Measurements from ENCODE around the gene WDHD1.
"Not testable (repeated sequence)": the region's sequence is repeated elsewhere in the genome, so short reads cannot be mapped to it uniquely, and the experiment has no call there.

Gene WDHD1

GRCh38 chr14:54908190-54908589 lies 118.7 kb downstream of the WDHD1 start:
- DNase-seq (ENCODE audit: low spot score), result no peak

- no peak for DNase-seq (ENCODE audit: low spot score)
Measured at GRCh38 chr14:54906075-54906474, 120.8 kb downstream of the WDHD1 start.

GRCh38 chr14:54902521-54903420 lies 124.1 kb downstream of the WDHD1 start, which contains the start of gene GCH1:
TSS of gene GCH1 (minus strand) at chr14:54902826. CDS start at chr14:54902663, 163 bp downstream.
- DNase-seq (ENCODE audit: low spot score), result peak; percentile 49

GRCh38 chr14:54902143-54902520 lies 124.8 kb downstream of the WDHD1 start:
- DNase-seq (ENCODE audit: low spot score), result peak; percentile 42

- DNase-seq (ENCODE audit: low spot score), result no peak
Measured at GRCh38 chr14:54901380-54902142, 125.3 kb downstream of the WDHD1 start.

- DNase-seq (ENCODE audit: low spot score), result no peak
Measured at GRCh38 chr14:54899573-54899972, 127.3 kb downstream of the WDHD1 start.

- DNase-seq (ENCODE audit: low spot score), result not testable (repeated sequence)
Measured at GRCh38 chr14:54897809-54898555, 128.9 kb downstream of the WDHD1 start.

GRCh38 chr14:54895683-54896082 lies 131.2 kb downstream of the WDHD1 start:
- no peak for DNase-seq (ENCODE audit: low spot score)

- DNase-seq (ENCODE audit: low spot score), result peak; percentile 21
Measured at GRCh38 chr14:54894995-54895394, 131.9 kb downstream of the WDHD1 start.

GRCh38 chr14:54893151-54893760 lies 133.6 kb downstream of the WDHD1 start:
- peak; percentile 38 for DNase-seq (ENCODE audit: low spot score)

- DNase-seq (ENCODE audit: low spot score), result no peak
Measured at GRCh38 chr14:54891471-54892245, 135.2 kb downstream of the WDHD1 start.

GRCh38 chr14:54890788-54891187 lies 136.1 kb downstream of the WDHD1 start:
- no peak for DNase-seq (ENCODE audit: low spot score)

- DNase-seq (ENCODE audit: low spot score), result no peak
Measured at GRCh38 chr14:54889919-54890318, 137.0 kb downstream of the WDHD1 start.

Data from hepatic stellate cell (primary cell).